ENCODE data around the gene LTN1.

The LTN1 gene

GRCh38 chr21:28904961-28905435, 87.7 kb downstream of the LTN1 start:
- DNase-seq (ENCODE audit: low read depth in 2 of 2), result no peak
- no peak for TF ChIP-seq CTCF (IDR thresholded peaks at IDR 0.05; ENCODE audit: low read depth, low read length)

GRCh38 chr21:28903448-28903847, 89.2 kb downstream of the LTN1 start:
- DNase-seq (ENCODE audit: low read depth in 2 of 2), result no peak
- no peak overlapping the region for H3K4me3 ChIP-seq (replicated peaks in 1 of 2; ENCODE audit: low read depth in 2 of 2, low read length in 2 of 2)
- TF ChIP-seq CTCF (IDR thresholded peaks at IDR 0.05; ENCODE audit: low read depth, low read length), result no peak

More at GRCh38 chr21:28904961-28905435, 87.7 kb downstream of the LTN1 start:
- no peak overlapping the region for H3K4me3 ChIP-seq (replicated peaks in 1 of 2; ENCODE audit: low read depth in 2 of 2, low read length in 2 of 2)

GRCh38 chr21:28900481-28900880, 92.2 kb downstream of the LTN1 start:
- DNase-seq (ENCODE audit: low read depth in 2 of 2), result no peak
- no peak overlapping the region for H3K4me3 ChIP-seq (replicated peaks in 1 of 2; ENCODE audit: low read depth in 2 of 2, low read length in 2 of 2)
- no peak for TF ChIP-seq CTCF (IDR thresholded peaks at IDR 0.05; ENCODE audit: low read depth, low read length)

- H3K4me3 ChIP-seq (replicated peaks in 1 of 2; ENCODE audit: low read depth in 2 of 2, low read length in 2 of 2), result no peak overlapping the region
- peak; percentile 62 to 87 for DNase-seq (ENCODE audit: low read depth in 2 of 2)
- no peak for TF ChIP-seq CTCF (IDR thresholded peaks at IDR 0.05; ENCODE audit: low read depth, low read length)
Observed at GRCh38 chr21:28899744-28900143, 92.9 kb downstream of the LTN1 start.

- no peak for TF ChIP-seq CTCF (IDR thresholded peaks at IDR 0.05; ENCODE audit: low read depth, low read length)
- no peak overlapping the region for H3K4me3 ChIP-seq (replicated peaks in 1 of 2; ENCODE audit: low read depth in 2 of 2, low read length in 2 of 2)
- DNase-seq (ENCODE audit: low read depth in 2 of 2), result peak in 1 of 2 donors; percentile 1
Observed at GRCh38 chr21:28899220-28899619, 93.5 kb downstream of the LTN1 start.

GRCh38 chr21:28893687-28894086, 99.0 kb downstream of the LTN1 start:
- no peak for TF ChIP-seq CTCF (IDR thresholded peaks at IDR 0.05; ENCODE audit: low read depth, low read length)

More at GRCh38 chr21:28893687-28894086, 99.0 kb downstream of the LTN1 start:
- no peak for DNase-seq (ENCODE audit: low read depth in 2 of 2)
- no peak overlapping the region for H3K4me3 ChIP-seq (replicated peaks in 1 of 2; ENCODE audit: low read depth in 2 of 2, low read length in 2 of 2)

Measured in cardiac fibroblast (primary cell).